ENCODE results near the gene SCGB3A2.

The SCGB3A2 gene

GRCh38 chr5:147842869-147843268 is 35.6 kb upstream of the SCGB3A2 start:
- in situ Hi-C loops (cut with HindIII; ENCODE audit: low sequenced_read_pairs), result no loop called here
- DNase-seq (ENCODE audit: low read depth), result no peak

DNA sequence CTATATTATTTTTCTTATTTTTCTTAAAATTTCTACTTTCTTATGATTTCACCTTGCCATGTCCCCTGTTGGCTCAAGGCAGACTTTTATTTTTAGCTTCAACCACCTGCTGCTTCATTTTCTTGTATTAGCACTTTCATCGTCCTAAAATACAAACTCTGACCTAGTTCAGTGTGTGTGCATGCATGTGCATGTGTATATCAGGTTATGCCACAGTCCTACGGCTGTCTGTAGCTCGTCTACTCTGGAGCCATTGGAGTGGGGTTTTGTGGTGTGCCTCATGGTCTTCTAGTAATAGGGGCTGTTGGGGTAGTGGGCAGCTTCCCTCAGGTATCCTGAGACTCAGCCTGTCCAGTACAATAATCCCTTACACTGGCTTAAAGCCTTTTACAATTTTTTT is 33.7 kb upstream of the SCGB3A2 start:
- in situ Hi-C loops (cut with HindIII; ENCODE audit: low sequenced_read_pairs), result no loop called here
- no peak for TF ChIP-seq CTCF (IDR thresholded peaks at IDR 0.05; ENCODE audit: low read depth, low read length, missing control alignments)
- DNase-seq (ENCODE audit: low read depth), result no peak

More at GRCh38 chr5:147842869-147843268, 35.6 kb upstream of the SCGB3A2 start:
- no peak for TF ChIP-seq CTCF (IDR thresholded peaks at IDR 0.05; ENCODE audit: low read depth, low read length, missing control alignments)
- H3K4me3 ChIP-seq (ENCODE audit: low read depth, low read length), result no peak overlapping the region

GRCh38 chr5:147845618-147846017 is 32.9 kb upstream of the SCGB3A2 start:
- no peak overlapping the region for H3K4me3 ChIP-seq (ENCODE audit: low read depth, low read length)
- no peak for DNase-seq (ENCODE audit: low read depth)
- no peak for TF ChIP-seq CTCF (IDR thresholded peaks at IDR 0.05; ENCODE audit: low read depth, low read length, missing control alignments)
- in situ Hi-C loops (cut with HindIII; ENCODE audit: low sequenced_read_pairs), result no loop called here

More for the DNA sequence above, 33.7 kb upstream of the SCGB3A2 start:
- no peak overlapping the region for H3K4me3 ChIP-seq (ENCODE audit: low read depth, low read length)

- in situ Hi-C loops (cut with HindIII; ENCODE audit: low sequenced_read_pairs), result no loop called here
- no peak overlapping the region for H3K4me3 ChIP-seq (ENCODE audit: low read depth, low read length)
- no peak for TF ChIP-seq CTCF (IDR thresholded peaks at IDR 0.05; ENCODE audit: low read depth, low read length, missing control alignments)
- DNase-seq (ENCODE audit: low read depth), result no peak
Measured at GRCh38 chr5:147849226-147849625, 29.3 kb upstream of the SCGB3A2 start.

- in situ Hi-C loops (cut with HindIII; ENCODE audit: low sequenced_read_pairs), result loop anchor here (5.0 kb wide), 1 partner anchor 81 kb away; no protein-coding TSS in a partner anchor
- DNase-seq (ENCODE audit: low read depth), result no peak
- no peak overlapping the region for H3K4me3 ChIP-seq (ENCODE audit: low read depth, low read length)
- TF ChIP-seq CTCF (IDR thresholded peaks at IDR 0.05; ENCODE audit: low read depth, low read length, missing control alignments), result no peak
Measured at GRCh38 chr5:147851578-147851977, 26.9 kb upstream of the SCGB3A2 start.

DNA sequence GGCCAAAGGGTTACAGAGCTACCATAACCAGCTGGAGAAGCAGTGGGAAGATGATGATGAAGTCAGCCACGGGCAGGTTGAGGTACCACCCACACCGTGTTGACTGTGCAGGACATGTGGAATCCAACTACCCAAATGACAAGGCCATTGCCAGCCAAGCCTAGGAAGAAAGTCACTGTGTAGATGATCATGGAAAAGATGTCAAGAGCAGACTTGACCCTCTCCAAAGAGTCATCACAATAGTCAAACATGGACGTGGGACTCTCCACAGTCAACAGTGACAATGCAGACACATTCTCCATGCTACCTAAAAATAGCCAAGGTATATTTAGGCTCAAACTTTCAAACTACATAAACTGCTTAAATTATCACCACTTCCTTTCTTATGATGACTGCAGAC is 26.1 kb upstream of the SCGB3A2 start:
- H3K4me3 ChIP-seq (ENCODE audit: low read depth, low read length), result no peak overlapping the region
- no peak for DNase-seq (ENCODE audit: low read depth)
- in situ Hi-C loops (cut with HindIII; ENCODE audit: low sequenced_read_pairs), result loop anchor here (5.0 kb wide), 1 partner anchor 80 kb away; no protein-coding TSS in a partner anchor
- no peak for TF ChIP-seq CTCF (IDR thresholded peaks at IDR 0.05; ENCODE audit: low read depth, low read length, missing control alignments)

All from astrocyte of the cerebellum (primary cell).